ENCODE results near the gene FRRS1.

FRRS1 gene

GRCh38 chr1:99728494-99729235 lies 37.8 kb downstream of the FRRS1 start:
- no peak for DNase-seq

DNA sequence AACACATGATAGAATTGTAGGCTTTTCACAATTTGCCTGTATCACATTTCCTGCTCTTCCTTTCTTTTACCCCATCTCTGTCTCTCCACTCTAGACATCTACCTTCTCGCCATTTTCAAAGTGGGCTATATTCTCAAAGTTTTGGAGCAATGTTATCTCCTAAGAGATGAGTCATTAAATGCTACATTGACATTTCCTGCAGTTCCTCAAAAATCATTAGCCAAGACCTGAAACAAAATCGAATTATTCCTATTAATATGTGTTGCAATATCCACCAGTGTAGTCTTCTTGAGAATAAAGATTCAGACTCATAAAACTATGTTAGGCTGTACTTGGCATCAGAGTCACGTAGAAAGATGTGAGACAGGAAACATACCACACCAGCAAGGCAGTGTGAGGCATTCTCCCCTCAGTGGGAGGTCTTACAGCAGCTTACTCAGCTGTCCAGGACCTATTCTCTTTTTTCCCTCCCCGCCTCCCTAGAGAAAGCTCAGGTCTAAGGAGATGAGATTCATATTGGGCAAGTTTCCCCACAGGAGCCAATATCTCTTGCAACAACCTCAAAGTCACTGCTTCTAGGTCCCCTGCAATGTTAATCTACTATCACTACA lies 38.8 kb downstream of the FRRS1 start:
- DNase-seq = no peak

DNA sequence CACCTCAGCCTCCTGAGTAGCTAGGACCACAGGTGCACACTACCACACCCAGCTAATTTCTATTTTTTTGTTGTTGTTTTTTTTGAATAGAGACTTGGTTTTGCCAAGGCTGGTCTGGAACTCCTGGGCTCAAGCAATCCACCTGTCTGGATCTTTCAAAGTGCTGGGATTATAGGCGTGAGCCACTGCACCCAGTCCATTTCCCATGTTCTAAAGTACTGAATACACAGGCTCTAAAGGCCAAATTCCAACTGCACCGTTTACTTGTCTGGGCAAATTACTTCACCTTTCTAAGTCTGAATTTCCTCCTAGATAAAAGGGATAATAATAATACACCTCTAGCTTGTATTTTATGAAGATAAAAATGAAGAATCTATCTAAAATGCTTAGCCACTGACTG lies 39.6 kb downstream of the FRRS1 start:
- DNase-seq = no peak

GRCh38 chr1:99726407-99726806 lies 40.0 kb downstream of the FRRS1 start:
- DNase-seq = no peak

- DNase-seq = no peak
Observed at GRCh38 chr1:99725996-99726395, 40.4 kb downstream of the FRRS1 start.

DNA sequence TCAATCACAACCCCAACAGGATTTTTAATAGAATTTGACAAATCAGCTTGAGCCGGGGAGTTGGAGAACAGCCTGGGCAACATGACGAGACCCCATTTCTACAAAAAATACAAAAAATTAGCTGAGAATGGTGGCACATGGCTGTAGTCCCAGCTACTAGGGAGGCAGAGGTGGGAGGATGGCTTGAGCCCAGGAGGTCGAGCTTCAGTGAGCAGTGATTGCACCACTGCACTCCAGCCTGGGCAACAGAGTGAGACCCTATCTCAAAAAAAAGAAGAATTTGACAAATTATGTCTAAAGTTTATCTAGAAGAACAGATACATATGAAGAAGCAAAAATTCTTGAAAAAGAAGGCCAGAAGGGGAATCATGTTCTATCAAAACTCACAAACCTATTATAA lies 43.2 kb downstream of the FRRS1 start:
- no peak for DNase-seq

DNA sequence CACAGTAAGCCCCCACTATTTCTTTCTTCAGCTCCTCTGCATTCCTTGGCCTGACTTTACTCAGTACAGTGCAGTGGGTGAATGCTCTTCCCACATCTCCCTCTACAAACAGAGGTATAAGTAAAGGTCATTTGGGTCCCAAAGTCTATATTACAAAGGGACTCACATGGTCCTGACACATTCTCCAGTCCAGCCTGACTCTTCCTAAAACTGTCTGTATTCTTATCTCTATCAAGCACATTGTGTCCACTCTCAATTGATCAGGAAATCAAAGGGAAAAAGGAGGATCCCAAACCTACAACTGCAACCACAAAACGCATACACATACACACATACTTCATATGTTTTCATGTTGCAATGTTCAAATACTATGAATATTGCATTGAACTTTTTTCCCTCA lies 49.4 kb downstream of the FRRS1 start:
- DNase-seq = no peak

DNA sequence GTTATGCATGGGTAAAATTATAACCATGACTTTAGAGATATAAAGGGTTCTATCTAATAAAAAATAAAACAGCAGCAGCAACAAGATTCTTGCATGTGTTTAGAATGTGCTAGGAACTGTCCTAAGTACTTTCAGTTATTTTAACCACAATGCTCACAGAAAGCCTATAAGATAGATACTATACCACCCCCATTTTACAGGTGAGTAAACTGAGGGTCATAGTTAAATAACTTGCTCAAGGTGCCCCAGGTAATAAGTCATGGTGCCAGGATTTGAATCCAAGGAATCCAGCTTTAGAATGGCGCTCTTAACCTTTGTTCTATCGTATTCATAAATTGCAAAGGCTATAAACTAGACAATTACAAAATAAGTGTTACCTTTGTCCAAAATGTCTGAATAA lies 53.4 kb downstream of the FRRS1 start:
- DNase-seq = no peak

DNA sequence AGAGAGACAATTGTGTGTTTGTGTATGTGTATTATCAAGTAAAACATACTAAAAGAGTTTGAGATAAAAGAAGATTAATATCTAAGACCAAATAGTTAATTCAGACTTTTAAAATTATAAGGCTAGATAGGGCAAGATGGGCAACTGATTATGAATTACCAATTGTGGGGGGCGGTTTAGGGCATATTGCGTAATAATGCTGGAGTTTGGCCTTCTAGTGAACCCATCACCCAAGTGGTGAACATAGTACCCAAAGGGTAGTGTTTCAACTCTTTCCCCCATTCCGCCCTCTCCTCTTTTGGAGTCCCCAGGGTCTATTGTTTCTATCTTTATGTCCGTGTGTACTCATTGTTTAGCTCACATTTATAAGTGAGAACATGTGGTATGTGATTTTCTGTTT lies 55.4 kb downstream of the FRRS1 start:
- no peak for DNase-seq

DNA sequence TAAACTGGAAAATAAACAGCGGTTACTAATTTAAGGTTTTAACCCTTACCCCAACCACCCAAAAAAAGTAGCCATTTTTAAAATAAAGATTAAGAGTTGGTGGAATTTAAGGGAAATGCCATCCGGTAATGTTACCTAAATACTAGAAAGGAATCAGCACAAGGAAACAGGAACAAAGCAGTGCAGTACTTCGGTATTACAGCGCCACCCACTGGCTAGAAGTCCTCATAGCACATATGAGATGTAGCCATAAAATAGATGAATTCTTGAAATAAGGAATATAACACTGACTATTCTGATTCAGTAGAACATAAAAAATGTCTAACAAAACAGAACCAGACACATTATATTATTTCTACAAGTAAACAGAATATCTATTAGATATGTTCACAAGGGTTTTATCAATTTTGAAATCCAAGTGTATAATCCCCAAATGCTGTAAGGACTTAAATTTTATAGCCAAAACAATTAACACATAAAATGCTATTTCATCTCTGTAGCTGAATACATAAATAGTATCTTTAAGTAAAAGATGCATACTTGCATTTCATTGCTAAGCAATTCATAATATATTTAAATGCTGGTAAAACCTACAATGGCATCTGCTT lies 58.8 kb downstream of the FRRS1 start:
- DNase-seq = no peak

- no peak for DNase-seq
Observed at GRCh38 chr1:99705385-99705784, 61.0 kb downstream of the FRRS1 start.

GRCh38 chr1:99704356-99704816 lies 62.0 kb downstream of the FRRS1 start:
- no peak for DNase-seq

GRCh38 chr1:99702221-99702620 lies 64.2 kb downstream of the FRRS1 start:
- no peak for DNase-seq

- DNase-seq = no peak
Observed at GRCh38 chr1:99700020-99700419, 66.4 kb downstream of the FRRS1 start.

DNA sequence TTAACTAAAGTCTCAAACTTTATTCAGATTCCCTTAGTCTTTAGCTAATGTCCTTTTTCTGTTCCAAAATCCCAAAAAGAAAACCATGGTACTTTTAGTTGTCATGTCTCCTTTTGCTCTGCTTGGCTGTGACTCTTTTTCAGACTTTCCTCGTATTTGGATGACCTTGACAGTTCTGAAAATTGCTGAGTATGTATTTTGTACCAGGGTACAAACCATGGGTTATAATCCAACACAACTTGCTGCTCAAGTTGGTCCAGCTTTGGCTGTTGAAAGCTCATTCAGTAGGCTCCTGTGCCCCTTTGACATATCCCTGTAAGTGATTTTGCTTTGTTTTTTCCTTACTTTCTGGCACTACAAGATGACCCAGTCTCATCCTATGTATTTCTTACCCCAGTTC lies 68.9 kb downstream of the FRRS1 start:
- no peak for DNase-seq

DNA sequence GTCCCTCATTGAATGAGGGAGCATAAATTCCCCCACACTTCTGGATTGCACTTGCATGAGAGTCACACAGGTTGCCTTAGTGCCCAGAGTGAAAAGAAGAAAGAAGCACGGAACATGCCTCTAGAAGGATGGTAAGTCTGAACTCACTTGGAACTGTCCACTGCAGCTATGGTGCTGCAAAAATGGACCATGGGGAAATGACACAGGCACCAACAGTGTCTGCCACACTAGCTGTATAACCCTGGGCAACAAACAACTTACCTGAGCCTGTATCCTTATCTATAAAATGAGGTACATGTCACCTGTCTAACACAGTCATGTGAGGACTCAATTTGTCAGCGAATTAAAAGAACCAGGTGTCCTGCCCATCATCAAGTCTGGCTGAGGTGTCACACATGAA lies 69.8 kb downstream of the FRRS1 start:
- no peak for DNase-seq

DNA sequence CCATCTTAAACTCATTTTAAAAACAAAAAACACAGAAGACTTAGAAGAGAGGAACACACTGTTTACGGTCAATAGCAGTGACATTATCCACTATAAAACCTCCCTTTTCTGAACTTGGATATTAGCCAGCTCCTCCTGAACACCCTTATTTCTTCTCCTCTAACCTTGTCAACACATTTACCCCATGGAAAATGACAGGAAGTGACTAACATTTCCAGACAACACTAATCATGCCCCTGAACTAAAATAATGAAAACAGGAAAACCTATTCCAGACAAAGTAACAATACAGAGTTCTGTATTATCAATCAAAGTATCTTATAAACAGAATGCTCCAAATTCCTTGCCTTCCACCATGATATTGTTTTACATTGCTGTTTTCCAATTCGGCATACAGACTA lies 75.3 kb downstream of the FRRS1 start:
- no peak for DNase-seq

GRCh38 chr1:99685516-99686180 lies 80.8 kb downstream of the FRRS1 start:
- no peak for DNase-seq

DNA sequence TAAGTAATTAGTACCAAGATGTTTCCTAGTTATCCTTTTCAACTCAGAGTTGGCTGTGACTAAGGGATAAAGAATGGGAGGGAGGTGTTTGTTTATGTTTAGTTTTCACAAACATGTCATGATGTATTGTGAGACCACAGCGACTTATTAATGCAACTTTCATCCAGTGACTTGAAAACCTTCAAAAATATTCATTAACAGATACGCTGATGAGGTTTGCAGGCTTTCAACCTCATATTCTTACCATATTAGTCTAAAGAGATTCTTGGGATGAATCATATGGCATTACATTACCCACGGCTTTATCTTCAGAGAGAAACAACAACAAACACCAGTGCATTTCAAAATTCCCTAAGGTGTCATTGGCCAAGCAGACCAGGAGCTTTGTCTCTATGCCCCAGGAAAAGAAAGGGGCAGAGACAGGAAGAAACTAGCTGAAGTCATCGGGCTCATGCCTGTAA lies 84.1 kb downstream of the FRRS1 start:
- DNase-seq = no peak

DNA sequence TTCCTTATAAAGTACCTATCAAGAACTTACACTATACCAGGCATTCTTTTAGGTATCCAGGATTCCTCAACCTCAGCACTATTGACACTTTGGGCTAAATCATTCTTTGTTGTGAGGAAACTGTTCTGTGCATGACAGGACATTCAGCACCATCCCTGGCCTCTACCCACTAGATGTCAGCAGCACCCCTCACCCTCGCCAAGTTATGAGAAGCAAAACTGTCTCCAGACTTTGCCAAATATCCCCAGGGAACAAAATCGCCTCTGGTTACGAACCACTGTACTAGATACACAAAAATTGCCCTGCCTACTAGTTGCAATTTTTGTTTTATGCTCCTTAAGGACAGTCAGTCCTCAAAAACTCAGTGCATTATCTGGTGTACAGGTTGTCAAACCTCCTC lies 84.9 kb downstream of the FRRS1 start:
- no peak for DNase-seq

DNA sequence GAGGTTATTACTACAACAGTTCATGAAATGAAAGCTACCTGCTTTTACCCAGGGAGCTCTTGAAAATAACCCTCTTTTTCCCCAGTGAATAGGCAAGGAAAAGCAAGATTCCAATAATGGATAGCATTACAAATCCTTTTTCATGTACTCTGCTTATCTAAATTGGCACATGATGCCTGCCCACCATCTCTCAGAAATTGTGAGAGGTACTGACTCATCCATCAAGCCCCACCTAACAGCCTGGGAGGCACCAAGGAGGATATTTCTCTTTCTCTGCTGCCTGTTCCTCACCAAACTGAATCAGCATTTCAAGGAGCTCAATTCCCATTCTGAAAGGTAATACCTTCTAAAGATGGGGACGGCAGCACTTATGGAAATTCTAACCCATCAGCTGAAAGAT lies 86.2 kb downstream of the FRRS1 start:
- no peak for DNase-seq

DNA sequence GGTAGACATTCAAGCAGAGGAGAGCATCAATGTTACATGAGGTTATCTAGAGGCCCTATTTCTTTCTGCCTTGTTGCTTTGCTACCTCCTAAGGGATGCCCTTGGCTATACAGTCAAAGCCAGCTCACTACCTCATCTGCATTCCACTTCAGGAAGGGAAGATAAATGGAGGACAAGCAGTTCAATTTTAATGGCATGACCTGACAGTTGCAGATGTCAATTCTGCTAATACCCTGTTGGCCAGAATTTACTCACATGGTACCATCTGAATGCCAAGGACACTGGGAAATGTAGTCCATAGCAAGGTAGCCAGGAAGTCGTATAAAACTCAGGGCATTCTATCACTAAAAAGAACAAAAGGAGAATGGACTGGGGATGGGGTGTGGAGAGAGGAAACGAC lies 89.0 kb downstream of the FRRS1 start:
- DNase-seq = no peak

DNA sequence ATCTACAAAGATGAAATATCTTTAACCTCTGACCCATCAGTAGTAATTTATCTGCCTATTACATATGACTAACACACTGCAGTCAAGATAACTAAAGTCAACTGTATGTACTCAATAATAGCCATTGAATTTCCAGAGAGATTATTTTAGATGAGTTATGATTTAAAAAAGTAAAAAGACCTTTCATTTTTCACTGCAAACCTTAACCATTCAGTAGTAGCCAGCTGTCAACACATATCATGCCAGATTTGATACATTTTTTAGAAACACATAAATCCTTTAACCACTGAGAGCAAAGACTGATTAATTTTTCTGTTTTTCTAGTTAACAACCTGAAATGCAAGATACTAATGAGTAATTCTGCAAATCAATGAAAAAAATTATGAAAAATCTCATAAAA lies 89.6 kb downstream of the FRRS1 start:
- no peak for DNase-seq

DNA sequence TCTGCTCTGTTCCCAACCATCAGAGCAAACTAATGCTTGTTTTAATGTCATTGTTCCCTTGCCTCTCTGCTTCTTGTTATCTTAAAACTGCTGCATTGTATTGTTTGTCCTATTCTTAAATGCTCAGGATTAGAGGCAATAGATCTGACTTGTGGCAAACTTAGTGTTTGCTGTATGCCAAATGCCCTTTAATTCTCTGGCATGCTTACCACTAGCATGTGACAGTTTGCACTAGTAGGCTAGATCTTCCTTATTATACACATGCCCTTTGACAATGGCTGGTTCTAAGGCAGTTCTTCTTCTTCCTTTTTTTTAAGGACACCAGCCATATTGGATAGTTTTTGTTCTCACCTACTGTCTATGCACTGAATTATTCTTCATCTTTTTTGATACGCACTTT lies 90.4 kb downstream of the FRRS1 start:
- DNase-seq = no peak

All from activated gamma-delta T cell (primary cell).